ENCODE measurements around the gene TMEM132D.

Gene TMEM132D

GRCh38 chr12:129378496-129378895 is 525.3 kb downstream of the TMEM132D start:
- no peak for DNase-seq (ENCODE audit: extremely low spot score)
- ChIA-PET POLR2A (no interaction called here), CTCF (no interaction called here)
- TF ChIP-seq, protein P1, sequence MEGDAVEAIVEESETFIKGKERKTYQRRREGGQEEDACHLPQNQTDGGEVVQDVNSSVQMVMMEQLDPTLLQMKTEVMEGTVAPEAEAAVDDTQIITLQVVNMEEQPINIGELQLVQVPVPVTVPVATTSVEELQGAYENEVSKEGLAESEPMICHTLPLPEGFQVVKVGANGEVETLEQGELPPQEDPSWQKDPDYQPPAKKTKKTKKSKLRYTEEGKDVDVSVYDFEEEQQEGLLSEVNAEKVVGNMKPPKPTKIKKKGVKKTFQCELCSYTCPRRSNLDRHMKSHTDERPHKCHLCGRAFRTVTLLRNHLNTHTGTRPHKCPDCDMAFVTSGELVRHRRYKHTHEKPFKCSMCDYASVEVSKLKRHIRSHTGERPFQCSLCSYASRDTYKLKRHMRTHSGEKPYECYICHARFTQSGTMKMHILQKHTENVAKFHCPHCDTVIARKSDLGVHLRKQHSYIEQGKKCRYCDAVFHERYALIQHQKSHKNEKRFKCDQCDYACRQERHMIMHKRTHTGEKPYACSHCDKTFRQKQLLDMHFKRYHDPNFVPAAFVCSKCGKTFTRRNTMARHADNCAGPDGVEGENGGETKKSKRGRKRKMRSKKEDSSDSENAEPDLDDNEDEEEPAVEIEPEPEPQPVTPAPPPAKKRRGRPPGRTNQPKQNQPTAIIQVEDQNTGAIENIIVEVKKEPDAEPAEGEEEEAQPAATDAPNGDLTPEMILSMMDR (IDR thresholded peaks at IDR 0.05; ENCODE audit: control extremely low read depth, extremely low read depth, low read depth, missing control alignments), result no peak

- ChIA-PET POLR2A (no interaction called here), CTCF (interaction anchor here (1.3 kb wide), 1 partner anchor 139 kb away, joined by 3 read pairs; no protein-coding TSS in a partner anchor)
- TF ChIP-seq, protein P1 (IDR thresholded peaks at IDR 0.05; ENCODE audit: control extremely low read depth, extremely low read depth, low read depth, missing control alignments), result no peak
- no peak for DNase-seq (ENCODE audit: extremely low spot score)
Observed at GRCh38 chr12:129373746-129374145, 530.1 kb downstream of the TMEM132D start.

GRCh38 chr12:129372876-129373275 is 530.9 kb downstream of the TMEM132D start:
- DNase-seq (ENCODE audit: extremely low spot score), result no peak
- TF ChIP-seq, protein P1 (IDR thresholded peaks at IDR 0.05; ENCODE audit: control extremely low read depth, extremely low read depth, low read depth, missing control alignments), result no peak
- POLR2A ChIA-PET, result no interaction called here
- CTCF ChIA-PET, result no interaction called here

DNA sequence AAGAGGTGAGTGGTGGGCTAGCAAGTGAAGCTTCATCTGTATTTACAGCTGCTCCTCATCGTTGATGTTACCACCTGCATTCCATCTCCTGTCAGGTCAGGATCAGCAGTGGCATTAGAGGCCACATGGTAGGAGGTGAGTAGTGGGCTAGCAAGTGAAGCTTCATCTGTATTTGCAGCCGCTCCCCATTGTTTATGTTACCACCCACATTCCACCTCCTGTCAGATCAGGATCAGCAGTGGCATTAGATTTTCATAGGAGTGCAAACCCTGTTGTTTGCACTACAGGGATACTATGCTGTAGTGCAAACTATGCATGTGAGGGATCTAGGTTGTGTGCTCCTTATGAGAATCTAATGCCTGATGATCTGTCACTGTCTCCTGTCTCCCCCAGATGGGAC is 531.5 kb downstream of the TMEM132D start:
- TF ChIP-seq, protein P1 (IDR thresholded peaks at IDR 0.05; ENCODE audit: control extremely low read depth, extremely low read depth, low read depth, missing control alignments), result no peak
- DNase-seq (ENCODE audit: extremely low spot score), result no peak
- ChIA-PET POLR2A (no interaction called here), CTCF (interaction anchor here (1.5 kb wide), 1 partner anchor 10 kb away, joined by 3 read pairs; no protein-coding TSS in a partner anchor)

DNA sequence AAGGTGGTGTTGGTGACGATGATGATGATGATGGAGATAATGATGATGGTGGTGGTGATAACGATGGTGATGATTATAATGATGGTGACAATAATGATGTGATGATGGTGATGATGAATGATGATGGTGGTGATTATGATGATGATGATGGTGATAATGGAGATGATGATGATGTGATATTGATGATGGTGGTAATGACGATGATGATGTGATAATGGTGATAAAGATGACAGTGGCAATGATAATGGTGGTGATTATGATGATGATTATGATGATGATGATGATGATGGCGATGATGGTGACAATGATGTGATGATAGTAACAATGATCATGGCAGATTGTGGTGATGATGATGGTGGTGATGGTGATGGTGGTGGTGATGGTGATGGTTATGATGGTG is 532.6 kb downstream of the TMEM132D start:
- POLR2A ChIA-PET, result no interaction called here
- CTCF ChIA-PET, result interaction anchor here (1.5 kb wide), 1 partner anchor 9 kb away, joined by 3 read pairs; no protein-coding TSS in a partner anchor

DNA sequence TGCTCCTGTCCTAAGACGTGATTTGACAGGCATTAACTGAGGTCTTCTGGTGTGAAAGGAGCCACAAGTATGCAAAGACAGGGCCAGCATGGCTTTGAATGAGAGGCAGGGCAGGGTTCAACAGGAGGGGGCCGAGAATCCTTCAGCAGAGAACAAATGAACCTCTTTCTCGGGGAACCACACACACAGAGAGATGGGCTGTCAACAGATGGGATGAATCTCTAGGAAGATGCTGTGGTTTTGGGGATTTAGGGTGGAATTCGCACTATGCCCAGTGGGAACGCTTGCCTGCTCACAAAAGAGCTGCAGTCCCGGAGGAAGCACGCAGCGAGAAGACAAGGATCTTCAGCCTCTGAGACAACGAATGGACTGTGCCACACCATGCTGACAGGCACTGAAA is 537.2 kb downstream of the TMEM132D start:
- POLR2A ChIA-PET, result no interaction called here
- no peak for DNase-seq (ENCODE audit: extremely low spot score)
- CTCF ChIA-PET, result no interaction called here
- TF ChIP-seq, protein P1 (IDR thresholded peaks at IDR 0.05; ENCODE audit: control extremely low read depth, extremely low read depth, low read depth, missing control alignments), result no peak

More for the DNA sequence above, 532.6 kb downstream of the TMEM132D start:
- DNase-seq (ENCODE audit: extremely low spot score), result no peak
- TF ChIP-seq, protein P1 (IDR thresholded peaks at IDR 0.05; ENCODE audit: control extremely low read depth, extremely low read depth, low read depth, missing control alignments), result no peak

DNA sequence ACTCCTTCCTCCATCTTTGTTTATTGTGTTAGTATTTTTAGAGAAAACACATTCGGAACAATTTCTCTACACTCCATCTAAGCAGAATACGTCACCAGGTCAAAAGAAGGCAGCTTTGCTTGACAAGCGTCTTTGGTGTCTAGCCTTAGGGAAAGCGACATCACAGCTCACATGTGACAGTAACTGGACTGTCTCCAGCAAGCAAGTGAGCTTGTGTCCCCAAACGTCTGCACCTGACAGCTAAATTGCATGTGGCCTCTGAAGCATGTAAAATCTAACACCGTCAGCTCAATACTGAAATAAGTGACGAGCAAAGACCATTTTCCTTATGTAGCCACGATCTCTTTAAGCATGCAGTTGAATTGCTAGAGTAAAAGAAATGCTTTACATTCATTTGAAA is 540.8 kb downstream of the TMEM132D start:
- ChIA-PET POLR2A (no interaction called here), CTCF (no interaction called here)
- DNase-seq (ENCODE audit: extremely low spot score), result no peak
- TF ChIP-seq, protein P1 (IDR thresholded peaks at IDR 0.05; ENCODE audit: control extremely low read depth, extremely low read depth, low read depth, missing control alignments), result no peak

Data from GM10248 (cell line).